Activated CD4-positive, alpha-beta memory T cell treated with anti-CD3 and anti-CD28 coated beads for 36 hours (primary cell): ENCODE results near the gene TLCD2. TPM values are rescaled to one million over a fixed set of nuclear protein-coding genes. Genes with fewer than 3 reads are reported as not detected.
"Not testable (repeated sequence)": the region's sequence is repeated elsewhere in the genome, so short reads cannot be mapped to it uniquely, and the experiment has no call there.

Source experiments
- CTCF ChIA-PET: fragments of 350-600 bp; sonication (Branson Sonifier 250); formaldehyde crosslinking; loops from one replicate; lab custom pipeline; 2021; ENCODE audit warnings: antibody characterized with exemption, inconsistent platforms; lab: Charles Lee
- POLR2A ChIA-PET: fragments of 350-600 bp; sonication (Branson Sonifier 250); formaldehyde crosslinking; loops from one replicate; lab custom pipeline; 2021; ENCODE audit warnings: antibody characterized with exemption; lab: Charles Lee
- DNase-seq: peaks from one replicate; pipeline ENCODE4 v3.0.0-alpha.2; 2020
- H3K27ac Mint-ChIP-seq: one replicate; pipeline ENCODE4 v1.8.0; 2021; ENCODE audit warnings: mixed read lengths
- H3K27me3 Mint-ChIP-seq: one replicate; pipeline ENCODE4 v1.8.0; 2021; ENCODE audit warnings: mixed read lengths
- H3K36me3 Mint-ChIP-seq: one replicate; pipeline ENCODE4 v1.8.0; 2021; ENCODE audit warnings: mixed read lengths
- H3K4me1 Mint-ChIP-seq: one replicate; pipeline ENCODE4 v1.8.0; 2021; ENCODE audit warnings: low read depth, mixed read lengths
- H3K4me3 Mint-ChIP-seq: one replicate; pipeline ENCODE4 v1.8.0; 2021; ENCODE audit warnings: mild to moderate bottlenecking, mixed read lengths
- H3K9me3 Mint-ChIP-seq: one replicate; pipeline ENCODE4 v1.8.0; 2021; ENCODE audit warnings: mixed read lengths
- intact Hi-C: fragments of 100-400 bp; cut with micrococcal nuclease; formaldehyde crosslinking; loops from one replicate; pipeline ENCODE4 v1.15.1; 2023
- total RNA-seq, 2 experiments: library from RNA; stranded (reverse); gene quantifications; one replicate each; pipeline ENCODE4 v1.2.3, GENCODE V29; 2021

Gene TLCD2
- total RNA-seq, 2 experiments from 2014 or later, result 0.85 to 0.86 TPM

- intact Hi-C loops, result no loop called here
- Mint-ChIP-seq H3K27ac (no peak overlapping the region), H3K27me3 (no peaks in the 10 kb centered on the region), H3K4me3 (no peak overlapping the region), H3K36me3 (no peaks in the 10 kb centered on the region), H3K4me1 (no peaks in the 10 kb centered on the region), H3K9me3 (no peaks in the 10 kb centered on the region)
- DNase-seq, result no peak
- ChIA-PET POLR2A (no interaction called here), CTCF (no interaction called here)
Observed at GRCh38 chr17:1744551-1745512, 34.7 kb upstream of the TLCD2 start.

- intact Hi-C loops, result no loop called here
- CTCF ChIA-PET, result no interaction called here
- POLR2A ChIA-PET, result no interaction called here
Observed at GRCh38 chr17:1743088-1743439, 32.9 kb upstream of the TLCD2 start.

GRCh38 chr17:1742371-1743087 is 32.4 kb upstream of the TLCD2 start, which contains the start of gene SERPINF2:
SERPINF2 (plus strand) TSS chr17:1742871; CDS start chr17:1744996, 2,125 bp downstream.
- no peak for DNase-seq
- H3K4me3 Mint-ChIP-seq, result no peak within 1 kb of the TSS
- no peak within 1 kb of the TSS for H3K27ac Mint-ChIP-seq
- no peaks in the 10 kb centered on the region for H3K36me3 Mint-ChIP-seq
- H3K4me1 Mint-ChIP-seq, result peaks cover under 1% of the 10 kb centered on the region
- H3K27me3 Mint-ChIP-seq, result no peaks in the 10 kb centered on the region
- intact Hi-C loops, result no loop called here
- no peaks in the 10 kb centered on the region for H3K9me3 Mint-ChIP-seq
- CTCF ChIA-PET, result no interaction called here
- POLR2A ChIA-PET, result no interaction called here

More at GRCh38 chr17:1743088-1743439, 32.9 kb upstream of the TLCD2 start:
- H3K4me1 Mint-ChIP-seq, result no peaks in the 10 kb centered on the region
- no peak for DNase-seq
- no peaks in the 10 kb centered on the region for H3K36me3 Mint-ChIP-seq
- H3K27ac Mint-ChIP-seq, result no peak overlapping the region
- H3K4me3 Mint-ChIP-seq, result no peak overlapping the region
- no peaks in the 10 kb centered on the region for H3K27me3 Mint-ChIP-seq
- H3K9me3 Mint-ChIP-seq, result no peaks in the 10 kb centered on the region

- H3K4me3 Mint-ChIP-seq, CTCF ChIA-PET, intact Hi-C loops, DNase-seq, H3K27ac Mint-ChIP-seq, H3K27me3 Mint-ChIP-seq, H3K9me3 Mint-ChIP-seq, H3K4me1 Mint-ChIP-seq, POLR2A ChIA-PET, H3K36me3 Mint-ChIP-seq: not testable (repeated sequence)
Observed at GRCh38 chr17:1741899-1742298, 31.7 kb upstream of the TLCD2 start.

- H3K9me3 Mint-ChIP-seq, result no peaks in the 10 kb centered on the region
- ChIA-PET CTCF (no interaction called here), POLR2A (no interaction called here)
- H3K4me3 Mint-ChIP-seq, result no peak overlapping the region
- DNase-seq, result no peak
- peaks cover 6% of the 10 kb centered on the region for H3K36me3 Mint-ChIP-seq
- no peak overlapping the region for H3K27ac Mint-ChIP-seq
- intact Hi-C loops, result no loop called here
- H3K4me1 Mint-ChIP-seq, result peaks cover 12% of the 10 kb centered on the region
- H3K27me3 Mint-ChIP-seq, result no peaks in the 10 kb centered on the region
Observed at GRCh38 chr17:1737531-1738291, 27.5 kb upstream of the TLCD2 start.

GRCh38 chr17:1736348-1737281 is 26.4 kb upstream of the TLCD2 start:
- Mint-ChIP-seq H3K27ac (no peak overlapping the region), H3K27me3 (no peaks in the 10 kb centered on the region), H3K9me3 (no peaks in the 10 kb centered on the region), H3K36me3 (peaks cover 6% of the 10 kb centered on the region), H3K4me1 (peaks cover 12% of the 10 kb centered on the region), H3K4me3 (no peak overlapping the region)
- POLR2A ChIA-PET, result interaction anchor here (0.8 kb wide), 1 partner anchor 20 kb away, joined by 6 read pairs; no protein-coding TSS in a partner anchor
- intact Hi-C loops, result no loop called here
- CTCF ChIA-PET, result interaction anchor here (0.8 to 0.9 kb wide), 2 partner anchors 15 to 20 kb away, joined by 3 read pairs; no protein-coding TSS in a partner anchor
- DNase-seq, result peak; percentile 83

- H3K9me3 Mint-ChIP-seq, result no peaks in the 10 kb centered on the region
- peaks cover 12% of the 10 kb centered on the region for H3K4me1 Mint-ChIP-seq
- no peak for DNase-seq
- ChIA-PET CTCF (interaction anchor here (0.9 kb wide), 1 partner anchor 20 kb away, joined by 3 read pairs; no protein-coding TSS in a partner anchor), POLR2A (no interaction called here)
- H3K36me3 Mint-ChIP-seq, result peaks cover 6% of the 10 kb centered on the region
- H3K27ac Mint-ChIP-seq, result no peak overlapping the region
- H3K27me3 Mint-ChIP-seq, result no peaks in the 10 kb centered on the region
- intact Hi-C loops, result no loop called here
- H3K4me3 Mint-ChIP-seq, result no peak overlapping the region
Observed at GRCh38 chr17:1735834-1736347, 25.7 kb upstream of the TLCD2 start.

- no peak overlapping the region for H3K27ac Mint-ChIP-seq
- CTCF ChIA-PET, result no interaction called here
- DNase-seq, result no peak
- no peaks in the 10 kb centered on the region for H3K27me3 Mint-ChIP-seq
- peaks cover 12% of the 10 kb centered on the region for H3K4me1 Mint-ChIP-seq
- peaks cover 6% of the 10 kb centered on the region for H3K36me3 Mint-ChIP-seq
- H3K9me3 Mint-ChIP-seq, result no peaks in the 10 kb centered on the region
- H3K4me3 Mint-ChIP-seq, result no peak overlapping the region
- POLR2A ChIA-PET, result no interaction called here
- intact Hi-C loops, result no loop called here
Observed at GRCh38 chr17:1735418-1735817, 25.2 kb upstream of the TLCD2 start.

GRCh38 chr17:1733759-1734158 is 23.6 kb upstream of the TLCD2 start:
- POLR2A ChIA-PET, result no interaction called here
- peaks cover 6% of the 10 kb centered on the region for H3K36me3 Mint-ChIP-seq
- H3K4me3 Mint-ChIP-seq, result no peak overlapping the region
- no peaks in the 10 kb centered on the region for H3K9me3 Mint-ChIP-seq
- H3K4me1 Mint-ChIP-seq, result peaks cover 16% of the 10 kb centered on the region
- intact Hi-C loops, result no loop called here
- DNase-seq, result no peak
- H3K27ac Mint-ChIP-seq, result no peak overlapping the region
- CTCF ChIA-PET, result no interaction called here
- no peaks in the 10 kb centered on the region for H3K27me3 Mint-ChIP-seq

- no peak overlapping the region for H3K27ac Mint-ChIP-seq
- ChIA-PET POLR2A (no interaction called here), CTCF (interaction anchor here (0.9 kb wide), 1 partner anchor 12 kb away, joined by 3 read pairs; no protein-coding TSS in a partner anchor)
- no peak for DNase-seq
- no peaks in the 10 kb centered on the region for H3K9me3 Mint-ChIP-seq
- H3K36me3 Mint-ChIP-seq, result peaks cover 6% of the 10 kb centered on the region
- peaks cover 19% of the 10 kb centered on the region for H3K4me1 Mint-ChIP-seq
- H3K4me3 Mint-ChIP-seq, result no peak overlapping the region
- intact Hi-C loops, result no loop called here
- no peaks in the 10 kb centered on the region for H3K27me3 Mint-ChIP-seq
Observed at GRCh38 chr17:1732833-1733321, 22.7 kb upstream of the TLCD2 start.
